ENCODE results near the gene LSM11.
A peak's percentile ranks its signal among the peaks of the same experiment; 100 is the strongest.
"Not testable (repeated sequence)": the region's sequence is repeated elsewhere in the genome, so short reads cannot be mapped to it uniquely, and the experiment has no call there.

LSM11 gene

GRCh38 chr5:157743163-157744050 is at the start of gene LSM11:
LSM11 (plus strand) TSS chr5:157743712; CDS start chr5:157743751, 39 bp downstream.
- DNase-seq (ENCODE audit: low read depth, low spot score): peak; percentile 96

- not testable (repeated sequence) for DNase-seq (ENCODE audit: low read depth, low spot score)
Observed at GRCh38 chr5:157693816-157694215, 49.7 kb upstream of the LSM11 start.

- not testable (repeated sequence) for DNase-seq (ENCODE audit: low read depth, low spot score)
Observed at GRCh38 chr5:157696154-157696553, 47.4 kb upstream of the LSM11 start.

DNA sequence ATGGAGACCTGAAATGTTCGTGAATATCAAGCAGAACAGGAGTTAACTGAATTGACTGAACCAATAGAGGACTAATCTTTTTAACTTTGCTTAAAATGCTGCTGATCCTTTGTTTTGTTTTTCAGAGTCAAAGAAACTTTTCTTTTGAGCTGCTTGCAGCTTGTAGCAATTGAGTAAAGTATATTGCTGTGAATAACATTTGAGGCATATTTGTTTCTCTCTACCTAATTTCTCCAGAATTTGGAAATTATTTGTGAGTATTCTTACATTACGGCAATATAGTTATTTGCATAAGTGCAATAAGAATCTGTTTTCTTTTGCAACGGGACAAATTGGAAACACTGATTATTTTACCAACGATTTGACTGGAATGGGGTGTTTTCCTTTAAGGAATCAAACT is 44.8 kb upstream of the LSM11 start:
- not testable (repeated sequence) for DNase-seq (ENCODE audit: low read depth, low spot score)

DNA sequence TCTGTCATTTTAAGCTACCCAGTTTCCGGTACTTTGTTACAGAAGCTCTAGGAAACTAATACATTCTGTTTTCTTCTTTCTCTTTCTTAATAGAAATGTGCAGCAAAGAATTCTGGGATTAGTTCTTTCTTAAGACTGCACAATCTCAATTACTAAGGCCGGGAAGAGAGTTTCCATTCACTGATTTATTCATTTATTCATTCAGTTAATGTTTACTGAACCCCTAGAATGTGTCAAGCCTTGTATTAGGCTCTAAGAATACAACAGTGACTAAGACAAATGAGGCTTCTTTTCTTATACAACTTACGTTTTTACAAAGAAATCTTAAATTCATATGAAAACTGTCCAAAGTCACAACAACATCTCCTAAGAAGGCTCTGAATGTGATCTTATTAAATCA is 39.8 kb upstream of the LSM11 start:
- no peak for DNase-seq (ENCODE audit: low read depth, low spot score)

GRCh38 chr5:157708866-157709265 is 34.6 kb upstream of the LSM11 start:
- DNase-seq (ENCODE audit: low read depth, low spot score): no peak

- no peak for DNase-seq (ENCODE audit: low read depth, low spot score)
Observed at GRCh38 chr5:157709346-157709745, 34.2 kb upstream of the LSM11 start.

DNA sequence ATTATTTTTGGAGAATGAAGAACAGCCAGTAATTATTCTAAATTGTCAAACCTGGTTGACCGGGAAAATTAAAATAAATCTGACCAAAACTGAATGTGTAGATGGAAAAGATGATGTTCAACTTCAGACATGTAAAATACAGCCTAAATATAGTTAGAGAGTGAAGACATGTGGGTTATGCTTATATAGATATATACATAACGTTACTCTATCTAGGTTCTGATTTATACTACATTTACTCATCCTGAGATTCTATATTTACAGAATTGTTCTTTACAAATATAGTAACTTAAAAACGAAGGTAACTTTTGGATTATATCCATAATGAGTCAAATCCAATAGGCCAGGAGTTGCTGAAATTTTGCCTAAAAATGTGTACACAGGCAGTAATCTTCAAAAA is 33.1 kb upstream of the LSM11 start:
- DNase-seq (ENCODE audit: low read depth, low spot score): no peak

GRCh38 chr5:157710882-157711281 is 32.6 kb upstream of the LSM11 start:
- DNase-seq (ENCODE audit: low read depth, low spot score): peak; percentile 52

DNA sequence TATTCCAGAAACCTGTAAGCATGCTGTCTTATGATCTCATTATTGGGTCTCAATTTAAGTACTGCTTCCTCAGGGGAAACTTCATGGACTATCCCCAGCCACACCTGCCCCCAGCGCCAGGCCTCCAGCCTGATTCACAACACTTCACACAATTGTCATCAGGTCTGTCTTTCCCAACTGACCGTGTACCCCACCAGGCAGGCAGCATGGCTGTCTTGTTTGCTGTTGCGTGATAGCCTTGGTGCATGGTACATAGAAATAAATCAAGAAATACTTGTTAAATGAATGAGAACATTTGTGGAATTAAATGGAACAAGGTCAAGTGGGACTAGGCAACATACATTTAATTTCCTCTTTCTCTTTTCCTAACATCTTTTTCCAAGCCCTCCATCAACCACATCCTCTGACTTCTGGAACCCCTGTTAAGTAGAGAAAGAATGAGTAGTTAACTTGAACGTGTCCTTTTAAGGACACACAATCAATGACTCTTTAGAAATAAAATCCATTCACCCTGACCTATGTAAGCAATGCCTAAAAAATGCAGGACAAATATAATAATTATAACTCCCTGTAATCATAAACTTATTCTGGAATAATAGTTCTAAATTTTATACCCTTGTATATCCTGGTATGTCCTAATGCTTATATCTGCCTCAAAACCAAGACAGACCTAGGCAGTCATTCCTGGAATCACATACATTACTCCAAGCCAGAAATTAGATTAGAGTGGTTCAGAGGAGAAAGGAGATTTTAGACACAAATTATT is 29.5 kb upstream of the LSM11 start:
- DNase-seq (ENCODE audit: low read depth, low spot score): no peak

- DNase-seq (ENCODE audit: low read depth, low spot score): no peak
Observed at GRCh38 chr5:157714596-157714864, 29.0 kb upstream of the LSM11 start.

- peak; percentile 82 for DNase-seq (ENCODE audit: low read depth, low spot score)
Observed at GRCh38 chr5:157718519-157718918, 25.0 kb upstream of the LSM11 start.

DNA sequence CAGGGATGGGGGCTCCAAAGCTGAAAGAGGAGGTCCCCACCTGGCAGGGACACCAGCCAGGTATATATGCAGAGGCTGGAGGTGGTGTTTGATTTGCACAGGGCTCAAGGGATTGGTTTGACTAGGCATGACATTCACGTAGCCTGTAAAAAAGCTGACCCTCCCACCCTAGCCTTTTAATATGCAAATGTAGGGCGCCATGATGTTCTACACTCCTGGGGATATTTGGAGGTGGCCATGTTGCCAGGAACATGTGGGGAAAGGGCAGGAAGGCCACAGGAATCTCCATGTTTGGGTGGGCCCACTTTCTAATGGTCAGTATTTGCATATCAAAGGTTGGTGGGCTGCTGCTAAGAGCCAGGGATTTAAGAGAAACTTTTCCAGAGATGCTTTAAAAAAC is 24.3 kb upstream of the LSM11 start:
- DNase-seq (ENCODE audit: low read depth, low spot score): no peak

GRCh38 chr5:157721159-157721558 is 22.4 kb upstream of the LSM11 start:
- no peak for DNase-seq (ENCODE audit: low read depth, low spot score)

GRCh38 chr5:157722895-157723294 is 20.6 kb upstream of the LSM11 start:
- DNase-seq (ENCODE audit: low read depth, low spot score): not testable (repeated sequence)

DNA sequence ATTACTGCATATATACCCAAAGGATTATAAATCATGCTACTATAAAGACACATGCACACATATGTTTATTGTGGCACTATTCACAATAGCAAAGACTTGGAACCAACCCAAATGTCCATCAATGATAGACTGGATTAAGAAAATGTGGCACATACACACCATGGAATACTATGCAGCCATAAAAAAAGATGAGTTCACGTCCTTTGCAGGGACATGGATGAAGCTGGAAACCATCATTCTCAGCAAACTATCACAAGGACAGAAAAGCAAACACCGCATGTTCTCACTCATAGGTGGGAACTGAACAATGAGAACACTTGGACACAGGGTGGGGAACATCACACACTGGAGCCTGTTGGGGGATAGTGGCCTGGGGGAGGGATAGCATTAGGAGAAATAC is 16.9 kb upstream of the LSM11 start:
- DNase-seq (ENCODE audit: low read depth, low spot score): not testable (repeated sequence)

DNA sequence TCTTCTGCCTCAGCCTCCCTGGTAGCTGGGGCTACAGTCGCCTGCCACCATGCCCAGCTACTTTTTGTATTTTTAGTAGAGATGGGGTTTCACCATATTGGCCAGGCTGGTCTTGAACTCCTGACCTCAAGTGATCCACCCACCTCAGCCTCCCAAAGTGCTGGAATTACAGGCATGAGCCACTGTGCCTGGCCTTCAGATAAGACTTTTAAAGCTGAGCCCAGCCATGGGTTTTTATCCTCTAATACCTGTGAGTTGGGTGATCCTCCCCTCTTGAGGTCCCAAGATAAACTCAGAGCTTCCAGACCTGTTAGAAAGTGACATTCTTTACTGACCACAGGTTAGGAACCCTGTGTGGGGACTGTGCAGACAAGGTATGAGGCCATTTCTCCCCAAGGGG is 15.7 kb upstream of the LSM11 start:
- not testable (repeated sequence) for DNase-seq (ENCODE audit: low read depth, low spot score)

DNA sequence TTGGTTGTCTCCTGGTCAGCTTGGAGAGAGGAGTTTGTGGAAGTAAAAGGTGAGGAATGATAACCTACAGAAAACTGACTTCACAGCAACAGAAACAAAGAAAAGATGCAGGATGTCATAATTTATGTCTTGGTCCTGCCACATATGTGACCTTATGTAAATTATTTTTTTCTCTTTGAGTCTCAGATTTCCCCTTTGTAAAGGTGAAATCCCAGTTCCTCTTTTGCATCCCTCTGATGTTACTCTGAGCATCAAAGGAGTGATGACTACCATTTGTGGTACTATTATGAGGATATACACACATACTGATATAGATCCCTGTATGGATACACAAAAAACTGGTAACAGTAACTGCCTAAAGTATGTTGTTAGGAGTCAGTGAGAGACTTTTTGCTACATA is 13.7 kb upstream of the LSM11 start:
- DNase-seq (ENCODE audit: low read depth, low spot score): no peak

GRCh38 chr5:157730900-157731271 is 12.6 kb upstream of the LSM11 start:
- DNase-seq (ENCODE audit: low read depth, low spot score): no peak

DNA sequence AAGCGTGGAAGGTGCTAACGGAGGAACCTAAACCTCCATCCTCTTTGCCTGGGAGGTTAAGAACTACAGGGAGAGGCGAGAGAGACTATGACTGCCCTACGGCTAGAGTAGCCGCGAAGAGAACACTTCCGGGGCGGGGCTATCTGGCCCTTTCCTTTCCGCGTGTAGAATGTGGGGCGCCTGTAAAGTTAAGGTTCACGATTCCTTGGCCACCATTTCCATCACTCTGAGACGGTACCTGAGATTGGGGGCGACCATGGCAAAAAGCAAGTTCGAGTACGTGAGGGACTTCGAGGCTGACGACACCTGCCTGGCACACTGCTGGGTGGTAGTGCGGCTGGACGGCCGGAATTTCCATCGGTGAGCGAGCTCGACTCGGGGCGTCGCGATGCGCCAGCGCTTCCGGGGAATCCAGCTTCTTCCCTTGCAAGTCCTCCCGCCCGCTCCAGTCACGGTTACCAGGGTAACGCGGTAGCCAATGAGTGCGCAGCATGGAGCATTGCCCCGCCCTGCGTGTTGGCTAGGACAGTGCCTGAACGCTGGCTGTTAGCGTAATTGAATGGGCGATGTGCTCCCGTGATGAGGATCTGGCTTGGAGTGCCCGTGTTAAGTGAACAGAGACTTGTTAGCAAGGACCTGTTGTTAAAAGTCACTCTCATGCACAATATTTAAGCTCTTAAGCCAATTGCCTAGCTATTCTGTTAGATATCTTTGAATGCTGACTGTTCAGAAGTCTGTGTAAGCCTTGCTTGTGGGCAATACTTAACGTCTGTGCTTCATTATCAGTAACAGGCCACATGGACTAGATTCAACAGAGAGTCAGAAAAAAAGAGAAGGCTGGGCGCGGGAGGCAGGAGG is 12.0 kb upstream of the LSM11 start, which contains the start of gene THG1L:
TSS of gene THG1L (plus strand) at position 149 of the 858 bp plus-strand sequence. CDS start at position 170, 21 bp downstream.
- peak; percentile 98 for DNase-seq (ENCODE audit: low read depth, low spot score)

- no peak for DNase-seq (ENCODE audit: low read depth, low spot score)
Observed at GRCh38 chr5:157732130-157732514, 11.4 kb upstream of the LSM11 start.

Measured in astrocyte of the hippocampus (primary cell).